Measurements from ENCODE around the gene IL4R. TPM values are rescaled to one million over a fixed set of nuclear protein-coding genes. Genes with fewer than 3 reads are reported as not detected.

IL4R gene
- 12.0 TPM for total RNA-seq
- long read RNA-seq, partial matches to known transcripts: 1 of 12 reads
- long read RNA-seq, other reads (novel, unspliced or antisense): 8 of 12 reads

DNA sequence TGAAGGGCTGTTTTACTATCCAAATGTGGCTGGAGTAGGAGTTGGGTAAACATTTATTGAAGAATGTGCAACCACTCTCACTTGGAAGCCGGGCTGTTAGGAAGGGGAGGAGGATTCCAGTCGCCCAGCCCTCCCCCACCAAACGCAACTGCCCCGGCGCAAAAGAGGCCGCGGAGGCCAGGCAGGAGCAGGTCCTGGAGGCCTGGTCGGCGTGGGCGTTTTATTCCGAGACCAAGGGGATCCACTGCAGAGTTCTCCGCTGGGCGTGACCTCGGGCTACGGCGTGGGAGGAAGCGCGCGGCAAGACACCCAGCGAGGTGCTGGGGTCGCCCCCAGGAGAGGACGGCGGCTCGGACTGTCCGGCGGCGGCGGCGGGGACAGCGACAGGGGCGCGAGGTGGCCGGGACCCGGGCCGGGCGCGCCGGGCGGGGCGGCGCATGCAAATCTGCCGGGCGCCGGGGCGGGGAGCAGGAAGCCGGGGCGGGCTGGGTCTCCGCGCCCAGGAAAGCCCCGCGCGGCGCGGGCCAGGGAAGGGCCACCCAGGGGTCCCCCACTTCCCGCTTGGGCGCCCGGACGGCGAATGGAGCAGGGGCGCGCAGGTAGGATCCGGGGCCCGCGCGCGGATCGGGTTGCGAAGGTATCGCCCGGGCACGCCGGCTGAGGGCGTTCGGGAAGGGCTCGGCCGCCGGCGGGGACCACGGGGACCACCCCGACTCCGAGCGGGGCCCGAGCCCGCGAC lies at the start of gene IL4R:
Gene IL4R, plus strand, starts transcription at position 553 of the 739 bp plus-strand sequence. CDS start 26,230 bp downstream, outside the sequence.
- H3K9me3 ChIP-seq (replicated peaks): peaks cover 4% of the 10 kb centered on the region
- peak within 1 kb of the TSS; percentile 88 for H3K4me3 ChIP-seq
- peaks cover 56% of the 10 kb centered on the region for H3K4me1 ChIP-seq
- DNase-seq: peak; percentile 74
- TF ChIP-seq CTCF (IDR thresholded peaks at IDR 0.05; ENCODE audit: borderline replicate concordance): no peak
- intact Hi-C loops (cut with micrococcal nuclease): no loop called here
- no peaks in the 10 kb centered on the region for H3K36me3 ChIP-seq
- H3K27ac ChIP-seq (replicated peaks): peak within 1 kb of the TSS; percentile 97
- H3K27me3 ChIP-seq (ENCODE audit: low read depth): peaks cover 61% of the 10 kb centered on the region

DNA sequence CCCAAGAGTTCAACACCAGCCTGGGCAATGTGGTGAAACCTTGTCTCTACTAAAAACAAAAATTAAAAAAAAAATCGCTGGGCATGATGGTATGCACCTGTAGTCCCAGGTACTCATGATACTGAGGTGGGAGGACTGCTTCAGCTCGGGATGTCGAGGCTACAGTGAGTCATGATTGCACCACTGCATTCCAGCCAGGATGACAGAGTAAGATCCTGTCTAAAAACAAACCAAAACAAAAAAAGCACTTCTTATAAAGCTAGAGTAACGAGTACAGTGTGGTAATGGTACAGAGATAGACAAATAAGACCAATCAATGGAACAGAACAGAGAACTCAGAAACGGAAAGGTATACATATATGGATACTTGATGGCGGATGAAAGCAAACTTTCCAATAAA lies 49.6 kb upstream of the IL4R start:
- H3K9me3 ChIP-seq (replicated peaks): no peaks in the 10 kb centered on the region
- no peaks in the 10 kb centered on the region for H3K27me3 ChIP-seq (ENCODE audit: low read depth)
- H3K27ac ChIP-seq (replicated peaks): no peak overlapping the region
- H3K4me1 ChIP-seq: peaks cover 21% of the 10 kb centered on the region
- H3K4me3 ChIP-seq: no peak overlapping the region
- no peak for TF ChIP-seq CTCF (IDR thresholded peaks at IDR 0.05; ENCODE audit: borderline replicate concordance)
- intact Hi-C loops (cut with micrococcal nuclease): no loop called here
- DNase-seq: no peak
- H3K36me3 ChIP-seq: no peaks in the 10 kb centered on the region

DNA sequence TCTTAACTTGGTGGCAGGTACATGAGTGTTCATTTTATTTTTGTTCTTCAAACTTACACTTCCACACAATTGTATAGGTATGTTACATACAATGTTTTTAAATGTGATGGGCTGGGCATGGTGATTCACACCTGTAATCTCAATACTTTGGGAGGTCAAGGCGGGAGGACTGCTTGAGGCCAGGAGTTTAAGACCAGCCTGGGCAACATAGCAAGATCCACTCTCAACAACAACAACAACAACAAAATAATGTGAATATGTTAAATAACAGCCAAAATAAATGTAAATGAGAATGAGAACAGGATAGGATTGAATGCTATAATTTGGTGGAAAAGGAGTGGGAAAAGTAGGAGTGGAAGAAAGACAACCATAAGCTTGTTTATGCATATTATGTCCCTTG lies 47.8 kb upstream of the IL4R start:
- intact Hi-C loops (cut with micrococcal nuclease): no loop called here
- no peaks in the 10 kb centered on the region for H3K27me3 ChIP-seq (ENCODE audit: low read depth)
- no peak for TF ChIP-seq CTCF (IDR thresholded peaks at IDR 0.05; ENCODE audit: borderline replicate concordance)
- H3K27ac ChIP-seq (replicated peaks): no peak overlapping the region
- H3K9me3 ChIP-seq (replicated peaks): no peaks in the 10 kb centered on the region
- no peak overlapping the region for H3K4me3 ChIP-seq
- H3K36me3 ChIP-seq: no peaks in the 10 kb centered on the region
- H3K4me1 ChIP-seq: peaks cover 22% of the 10 kb centered on the region
- no peak for DNase-seq

GRCh38 chr16:27267037-27267677 lies 46.6 kb upstream of the IL4R start:
- Histone ChIP-seq H3K4me3 (no peak overlapping the region), H3K4me1 (peaks cover 22% of the 10 kb centered on the region), H3K36me3 (no peaks in the 10 kb centered on the region), H3K27ac (replicated peaks) (no peak overlapping the region), H3K27me3 (ENCODE audit: low read depth) (no peaks in the 10 kb centered on the region), H3K9me3 (replicated peaks) (no peaks in the 10 kb centered on the region)
- intact Hi-C loops (cut with micrococcal nuclease): no loop called here
- no peak for DNase-seq
- TF ChIP-seq CTCF (IDR thresholded peaks at IDR 0.05; ENCODE audit: borderline replicate concordance): no peak

DNA sequence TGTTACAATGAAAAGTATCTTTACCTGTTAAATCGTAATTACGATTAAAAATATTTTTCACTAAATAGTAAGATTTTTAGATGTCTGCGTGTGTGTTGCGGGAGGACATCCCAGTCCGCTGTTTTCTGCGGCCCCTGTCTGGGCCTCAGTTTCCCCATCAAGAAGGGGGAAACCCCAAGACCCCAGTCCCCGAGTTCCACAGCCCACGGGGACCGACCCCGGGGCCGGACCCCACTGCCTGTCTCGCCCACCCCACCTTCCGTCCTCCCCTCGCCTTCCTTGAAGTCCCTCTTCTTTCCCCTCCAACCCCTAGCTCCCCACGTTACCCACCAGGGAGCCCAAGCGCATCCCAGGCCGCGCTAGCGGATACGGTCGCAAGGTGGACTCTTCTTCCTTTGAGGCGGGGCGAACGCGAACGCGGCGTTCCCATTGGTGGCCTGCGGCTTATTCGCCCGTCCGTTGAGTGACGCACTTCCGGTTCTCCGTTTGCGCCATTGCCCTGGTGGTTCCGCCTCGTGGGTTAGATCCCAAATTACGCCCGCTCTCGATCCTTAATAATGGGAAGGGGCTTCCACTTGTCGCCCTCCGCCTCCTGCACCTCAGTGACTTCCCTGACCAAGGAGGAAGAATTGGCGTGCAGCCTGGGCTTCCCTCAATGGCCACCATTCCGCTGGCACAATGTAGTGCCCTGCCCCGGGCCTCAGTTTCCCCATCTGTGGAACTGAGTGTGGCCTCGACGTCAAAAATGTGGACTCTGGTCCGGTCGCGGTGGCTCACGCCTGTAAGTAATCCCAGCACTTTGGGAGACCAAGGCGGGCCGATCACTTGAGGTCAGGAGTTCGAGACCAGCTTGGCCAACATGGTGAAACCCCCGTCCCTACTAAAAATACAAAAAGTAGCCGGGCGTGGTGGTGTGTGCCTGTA lies 45.1 kb upstream of the IL4R start, which contains the start of gene NSMCE1:
Gene NSMCE1, minus strand, starts transcription at position 397 of the 924 bp plus-strand sequence. CDS start 11,202 bp downstream, outside the sequence.
- Histone ChIP-seq H3K4me1 (peaks cover 22% of the 10 kb centered on the region), H3K27me3 (ENCODE audit: low read depth) (no peaks in the 10 kb centered on the region), H3K9me3 (replicated peaks) (no peaks in the 10 kb centered on the region), H3K27ac (replicated peaks) (peak within 1 kb of the TSS; percentile 87), H3K36me3 (no peaks in the 10 kb centered on the region), H3K4me3 (peak within 1 kb of the TSS; percentile 83)
- peak; percentile 99 for DNase-seq
- peak; percentile 48 for TF ChIP-seq CTCF (IDR thresholded peaks at IDR 0.05; ENCODE audit: borderline replicate concordance)
- intact Hi-C loops (cut with micrococcal nuclease): no loop called here
